Gastrocnemius medialis (tissue), 4 donors: ENCODE measurements around the gene ITPK1.

Experiments used
- POLR2A ChIP-seq, 2 donors: fragments of 450-650 bp; IDR thresholded peaks; one replicate each; pipeline ENCODE4 v1.6.1; 2017; ENCODE audit warnings: antibody characterized with exemption in 2 of 2, mild to moderate bottlenecking in 2 of 2, moderate library complexity in 2 of 2
- TF ChIP-seq, protein P1 (sequence below), 5 experiments: fragments of 450-650 bp in 3 of 5; fragments of 200-600 bp in 2 of 5; sonication (generic) in 2 of 5; IDR thresholded peaks in 4 of 5; conservative IDR thresholded peaks in 1 of 5; 1 replicate in 4 of 5; 2 replicates in 1 of 5; pipeline ENCODE4 v1.5.1; 2016 to 2019; ENCODE audit warnings: antibody characterized with exemption in 5 of 5, mild to moderate bottlenecking in 3 of 5, moderate library complexity in 3 of 5

DNA sequence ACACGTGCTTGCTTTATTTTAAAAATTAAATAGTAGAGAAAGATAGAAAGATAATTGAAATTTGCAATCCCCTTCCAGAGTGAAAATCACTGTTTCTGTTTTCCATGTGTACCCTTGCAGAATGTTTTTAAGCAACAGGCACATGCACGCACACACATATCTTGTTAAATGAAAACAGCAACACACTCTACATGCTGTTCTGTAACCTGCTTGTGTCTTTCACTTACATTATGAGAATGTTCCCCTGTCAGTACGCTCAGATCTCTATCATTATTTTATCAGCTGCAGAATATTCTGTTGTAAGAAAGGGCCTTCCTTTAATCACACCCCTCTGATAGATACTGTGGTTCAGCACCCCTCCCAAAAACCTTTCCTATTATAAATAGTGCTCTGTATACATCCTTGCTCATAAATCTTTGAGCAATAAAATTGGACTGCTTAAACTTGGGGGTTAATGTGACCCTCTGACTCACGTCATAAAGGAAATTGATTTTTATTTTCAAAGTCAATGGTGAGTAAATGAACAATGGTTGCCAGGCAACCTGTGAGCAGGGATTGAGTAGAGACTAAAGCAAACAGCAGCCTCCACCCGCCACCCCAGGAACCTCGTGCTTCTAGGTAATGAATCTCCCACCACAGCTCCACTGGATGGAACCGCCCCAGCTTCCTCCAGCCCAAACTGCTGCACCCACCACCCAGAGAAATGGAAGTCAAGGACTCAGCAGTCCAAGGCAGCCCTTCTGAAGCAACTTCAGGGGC lies 224.7 kb downstream of the ITPK1 start:
- TF ChIP-seq, protein P1, sequence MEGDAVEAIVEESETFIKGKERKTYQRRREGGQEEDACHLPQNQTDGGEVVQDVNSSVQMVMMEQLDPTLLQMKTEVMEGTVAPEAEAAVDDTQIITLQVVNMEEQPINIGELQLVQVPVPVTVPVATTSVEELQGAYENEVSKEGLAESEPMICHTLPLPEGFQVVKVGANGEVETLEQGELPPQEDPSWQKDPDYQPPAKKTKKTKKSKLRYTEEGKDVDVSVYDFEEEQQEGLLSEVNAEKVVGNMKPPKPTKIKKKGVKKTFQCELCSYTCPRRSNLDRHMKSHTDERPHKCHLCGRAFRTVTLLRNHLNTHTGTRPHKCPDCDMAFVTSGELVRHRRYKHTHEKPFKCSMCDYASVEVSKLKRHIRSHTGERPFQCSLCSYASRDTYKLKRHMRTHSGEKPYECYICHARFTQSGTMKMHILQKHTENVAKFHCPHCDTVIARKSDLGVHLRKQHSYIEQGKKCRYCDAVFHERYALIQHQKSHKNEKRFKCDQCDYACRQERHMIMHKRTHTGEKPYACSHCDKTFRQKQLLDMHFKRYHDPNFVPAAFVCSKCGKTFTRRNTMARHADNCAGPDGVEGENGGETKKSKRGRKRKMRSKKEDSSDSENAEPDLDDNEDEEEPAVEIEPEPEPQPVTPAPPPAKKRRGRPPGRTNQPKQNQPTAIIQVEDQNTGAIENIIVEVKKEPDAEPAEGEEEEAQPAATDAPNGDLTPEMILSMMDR (IDR thresholded peaks at IDR 0.05 in 4 of 5, conservative IDR thresholded peaks at IDR 0.05 in 1 of 5), result no peak
- TF ChIP-seq POLR2A (IDR thresholded peaks at IDR 0.05), result no peak
